NCI-H774 (cell line): ENCODE measurements around the gene CALHM4.
"Not testable (repeated sequence)": the region's sequence is repeated elsewhere in the genome, so short reads cannot be mapped to it uniquely, and the experiment has no call there.

Experiments
- DNase-seq: peaks from one replicate; lab custom pipeline; 2025; lab: John Stamatoyannopoulos, UW

CALHM4 gene

GRCh38 chr6:116577486-116577885, 23.9 kb downstream of the CALHM4 start:
- no peak for DNase-seq

DNA sequence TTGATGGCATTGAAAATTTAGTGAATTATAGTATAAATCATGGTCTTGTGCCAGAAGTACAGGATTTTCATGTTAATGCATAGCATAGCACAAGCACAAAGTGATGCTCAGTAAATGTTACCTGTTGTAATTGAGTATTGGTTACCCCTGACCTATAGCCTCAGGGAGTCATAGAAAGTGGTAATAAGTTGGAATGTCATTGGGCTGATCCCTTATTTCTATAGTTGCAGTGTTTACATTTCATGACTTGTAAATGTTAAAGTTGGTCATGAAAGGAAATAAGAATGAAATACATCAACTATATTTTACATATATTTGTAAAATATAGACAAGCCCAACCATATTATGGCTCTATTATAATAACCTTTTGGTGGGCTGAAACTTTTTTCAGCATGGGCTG, 24.8 kb downstream of the CALHM4 start:
- DNase-seq: no peak

GRCh38 chr6:116579143-116579542, 25.6 kb downstream of the CALHM4 start:
- DNase-seq: no peak

DNA sequence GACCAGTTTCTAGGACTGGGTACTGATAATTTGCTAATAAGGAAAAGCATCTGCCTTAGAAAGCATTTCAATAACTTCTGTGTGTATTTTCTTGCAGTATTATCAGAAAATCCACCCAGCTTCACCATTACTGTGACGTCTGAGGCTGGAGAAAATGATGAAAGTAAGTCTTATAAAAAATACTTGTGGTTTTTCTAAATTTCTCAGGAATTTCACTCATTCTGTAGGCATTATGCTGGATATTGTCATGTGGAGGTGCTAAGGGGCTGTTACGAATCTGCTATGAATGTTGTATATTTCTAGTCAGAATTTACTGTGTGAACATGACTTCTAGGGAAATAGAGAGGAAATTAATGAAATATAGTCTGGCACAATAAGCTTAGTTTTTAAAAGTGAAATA, 26.6 kb downstream of the CALHM4 start:
- no peak for DNase-seq

GRCh38 chr6:116586276-116586675, 32.7 kb downstream of the CALHM4 start:
- DNase-seq: no peak

DNA sequence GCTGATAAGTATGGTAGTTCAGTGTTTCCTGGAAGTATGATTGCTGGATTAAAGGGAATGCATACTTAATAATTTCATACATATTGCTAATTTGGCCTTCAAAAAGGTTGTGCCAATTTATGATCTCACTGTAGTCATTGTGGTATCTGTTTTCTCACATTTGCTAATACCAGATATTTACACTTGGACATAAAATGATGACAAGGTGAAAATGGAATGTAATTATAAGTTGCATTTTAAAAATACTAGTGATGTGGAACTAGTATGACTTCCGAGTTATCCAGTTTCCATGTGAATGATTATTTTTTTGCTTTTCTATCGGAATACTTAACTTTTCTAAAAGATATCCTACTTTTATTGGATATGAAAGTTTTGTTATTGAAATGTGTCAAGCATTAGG, 33.2 kb downstream of the CALHM4 start:
- no peak for DNase-seq

DNA sequence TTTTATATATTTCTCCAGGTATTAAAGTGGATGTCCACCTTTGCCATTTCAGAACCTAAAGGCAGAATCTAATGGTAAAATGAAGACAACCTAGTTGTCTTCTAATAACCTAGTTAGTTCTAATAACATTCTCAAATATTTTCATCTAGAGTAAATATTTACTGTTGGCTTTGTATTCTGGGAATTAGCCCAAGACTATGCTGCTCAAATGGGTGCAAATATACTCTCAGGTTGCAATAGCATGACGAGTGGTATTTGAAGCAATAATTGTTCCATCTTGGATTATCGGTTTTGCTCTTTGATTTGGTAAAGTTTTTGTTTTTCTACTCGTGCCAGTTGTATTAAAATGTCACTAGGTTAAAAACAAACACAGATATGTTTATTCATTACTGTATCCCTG, 41.7 kb downstream of the CALHM4 start:
- DNase-seq: no peak

DNA sequence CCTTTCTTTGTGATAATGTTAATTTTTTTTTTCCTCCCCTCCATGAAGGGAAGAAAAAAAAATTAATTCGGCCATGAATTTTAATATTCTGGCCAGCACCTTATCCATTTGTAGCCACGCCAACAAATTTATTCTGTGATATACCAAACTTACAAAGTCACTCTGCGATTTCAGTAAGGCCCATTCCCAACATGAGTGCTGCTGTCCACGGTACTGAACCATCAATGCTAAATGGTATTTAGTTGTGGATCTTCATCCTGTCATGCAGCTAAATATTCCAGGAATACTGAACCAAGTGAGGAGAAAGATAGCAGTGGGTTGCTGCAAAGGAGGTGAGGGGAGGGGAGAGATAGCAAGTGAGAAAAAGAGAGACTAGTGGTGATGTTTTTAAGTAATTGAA, 43.3 kb downstream of the CALHM4 start:
- DNase-seq: no peak

- not testable (repeated sequence) for DNase-seq
Observed at GRCh38 chr6:116603916-116604315, 50.4 kb downstream of the CALHM4 start.

DNA sequence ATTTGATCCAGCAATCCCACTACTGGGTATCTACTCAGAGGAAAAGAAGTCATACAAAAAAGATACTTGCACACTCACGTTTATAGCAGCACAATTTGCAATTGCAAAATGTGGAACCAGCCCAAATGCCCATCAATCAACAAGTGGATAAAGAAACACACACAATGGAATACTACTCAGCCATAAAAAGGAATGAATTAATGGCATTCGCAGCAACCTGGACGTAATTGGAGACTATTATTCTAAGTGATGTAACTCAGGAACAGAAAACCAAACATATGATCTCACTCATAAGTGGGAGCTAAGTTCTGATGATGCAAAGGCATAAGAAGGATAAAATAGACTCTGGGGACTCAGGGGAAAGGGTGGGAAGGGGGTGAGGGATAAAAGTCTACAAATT, 51.3 kb downstream of the CALHM4 start:
- DNase-seq: not testable (repeated sequence)

DNA sequence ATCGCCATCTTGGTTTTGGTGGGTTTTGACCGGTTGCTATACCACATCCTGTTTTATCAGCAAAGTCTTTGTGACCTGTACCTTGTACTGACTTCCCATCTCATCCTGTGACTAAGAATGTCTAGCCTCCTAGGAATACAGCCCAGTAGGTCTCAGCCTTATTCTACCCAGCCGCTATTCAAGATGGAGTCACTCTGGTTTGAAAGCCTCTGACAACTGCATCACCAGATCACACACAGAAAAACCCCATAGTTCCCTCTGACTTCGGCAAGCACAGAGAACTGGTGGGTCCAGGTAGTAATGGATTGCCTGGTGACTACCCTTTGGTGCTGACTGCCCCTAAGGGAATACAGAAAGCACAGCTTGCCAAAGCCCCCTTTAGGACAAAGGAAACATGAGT, 52.4 kb downstream of the CALHM4 start:
- no peak for DNase-seq
